Measurements from ENCODE around the gene HOXB2.

The HOXB2 gene

DNA sequence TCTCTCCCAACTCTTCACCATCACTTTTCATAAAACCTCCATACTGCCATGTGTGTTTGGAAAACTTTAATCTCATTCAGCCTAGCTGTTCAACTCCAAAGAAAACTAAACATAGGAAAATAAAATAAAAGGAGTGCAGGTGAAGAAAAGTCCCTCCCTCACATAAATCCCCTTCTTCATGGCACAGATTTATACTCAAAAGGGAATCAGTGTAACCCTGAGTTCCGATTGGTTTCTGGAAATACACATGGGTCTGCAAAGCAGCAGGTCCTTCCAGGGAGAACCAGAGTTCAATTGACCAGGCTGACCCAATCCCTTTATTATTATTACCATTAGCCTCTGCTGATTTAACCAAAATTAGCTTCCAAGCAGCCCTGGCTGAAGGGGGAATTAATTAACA lies 8.9 kb upstream of the HOXB2 start:
- Histone ChIP-seq H3K9ac (ENCODE audit: low read length) (no peak overlapping the region), H3K36me3 (ENCODE audit: control insufficient read depth, insufficient read depth, low read length) (no peaks in the 10 kb centered on the region), H3K4me3 (ENCODE audit: low read length) (no peak overlapping the region), H3K27me3 (ENCODE audit: control insufficient read depth, insufficient read depth, low read length) (peaks cover 89% of the 10 kb centered on the region), H3K9me3 (ENCODE audit: control insufficient read depth, low read length) (no peaks in the 10 kb centered on the region), H3K4me1 (ENCODE audit: control insufficient read depth, insufficient read depth, low read length) (peaks cover 18% of the 10 kb centered on the region)

DNA sequence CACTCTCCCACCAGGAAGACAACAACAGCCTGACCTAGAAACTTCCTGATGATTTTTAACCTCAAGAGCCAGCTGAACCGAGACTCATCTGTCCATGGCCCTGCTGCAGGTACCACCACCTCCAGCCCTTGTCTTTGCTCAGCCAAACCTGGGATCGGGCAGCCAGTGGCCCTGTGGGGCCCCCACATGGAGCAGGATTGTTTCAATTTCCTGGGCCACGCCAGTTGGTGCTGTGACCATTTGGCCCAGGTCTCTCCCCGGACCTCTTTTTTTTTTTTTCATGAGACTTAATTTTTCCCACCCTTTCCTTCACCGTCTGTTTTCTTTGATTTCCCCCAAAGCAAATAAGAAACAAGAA lies 8.3 kb upstream of the HOXB2 start:
- no peaks in the 10 kb centered on the region for H3K36me3 ChIP-seq (ENCODE audit: control insufficient read depth, insufficient read depth, low read length)
- H3K9me3 ChIP-seq (ENCODE audit: control insufficient read depth, low read length) = no peaks in the 10 kb centered on the region
- peaks cover 18% of the 10 kb centered on the region for H3K4me1 ChIP-seq (ENCODE audit: control insufficient read depth, insufficient read depth, low read length)
- H3K27me3 ChIP-seq (ENCODE audit: control insufficient read depth, insufficient read depth, low read length) = peaks cover 88% of the 10 kb centered on the region
- no peak overlapping the region for H3K4me3 ChIP-seq (ENCODE audit: low read length)
- peak overlapping the region; percentile 1 for H3K9ac ChIP-seq (ENCODE audit: low read length)

- peaks cover 86% of the 10 kb centered on the region for H3K27me3 ChIP-seq (ENCODE audit: control insufficient read depth, insufficient read depth, low read length)
- no peak overlapping the region for H3K4me3 ChIP-seq (ENCODE audit: low read length)
- no peaks in the 10 kb centered on the region for H3K36me3 ChIP-seq (ENCODE audit: control insufficient read depth, insufficient read depth, low read length)
- peaks cover 17% of the 10 kb centered on the region for H3K4me1 ChIP-seq (ENCODE audit: control insufficient read depth, insufficient read depth, low read length)
- peak overlapping the region; percentile 1 for H3K9ac ChIP-seq (ENCODE audit: low read length)
- no peaks in the 10 kb centered on the region for H3K9me3 ChIP-seq (ENCODE audit: control insufficient read depth, low read length)
Observed at GRCh38 chr17:48552466-48553189, 7.7 kb upstream of the HOXB2 start.

DNA sequence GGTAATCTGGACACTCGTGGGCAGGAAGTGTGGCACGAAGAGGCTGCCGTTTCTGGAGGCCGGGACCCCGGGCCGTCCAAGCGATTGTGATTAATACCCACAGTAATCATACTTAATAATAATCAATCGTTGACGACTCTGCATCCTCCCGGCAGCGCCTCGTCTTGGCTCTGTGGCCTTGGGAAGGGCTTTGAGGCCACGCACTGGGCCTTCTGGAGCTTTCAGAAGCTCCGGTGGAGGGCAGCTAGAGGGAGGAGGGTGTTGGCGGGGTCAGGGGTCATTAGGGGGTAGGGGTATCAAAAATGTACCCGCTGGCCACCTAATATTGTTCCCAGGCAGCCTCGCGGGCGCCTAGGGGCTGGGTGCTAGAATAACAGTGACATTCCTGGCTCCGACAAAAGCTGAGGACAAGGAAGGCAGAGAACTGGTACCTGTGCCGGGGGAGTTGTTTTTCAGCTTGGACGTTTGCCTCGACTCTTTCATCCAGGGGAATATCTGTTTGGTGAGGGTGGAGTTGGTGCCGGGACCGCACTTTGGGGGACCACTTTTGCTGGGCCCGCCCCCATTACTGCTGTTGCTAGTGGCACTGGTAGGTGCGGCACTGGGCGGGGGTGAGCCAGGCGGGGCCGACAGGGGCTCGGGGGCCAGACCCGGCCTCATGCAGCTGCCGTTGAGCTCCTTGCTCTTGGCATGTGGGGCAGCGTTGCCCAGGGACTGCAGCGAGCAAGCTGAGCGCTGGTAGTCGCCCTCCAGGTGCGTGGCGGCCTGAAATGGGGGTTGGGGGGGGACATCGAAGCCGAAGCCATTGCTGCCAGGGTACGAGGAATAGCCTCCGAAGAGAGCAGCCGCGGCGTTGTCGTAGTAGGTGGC lies 6.9 kb upstream of the HOXB2 start:
- H3K9me3 ChIP-seq (ENCODE audit: control insufficient read depth, low read length) = no peaks in the 10 kb centered on the region
- no peaks in the 10 kb centered on the region for H3K36me3 ChIP-seq (ENCODE audit: control insufficient read depth, insufficient read depth, low read length)
- H3K4me1 ChIP-seq (ENCODE audit: control insufficient read depth, insufficient read depth, low read length) = peaks cover 9% of the 10 kb centered on the region
- no peak overlapping the region for H3K9ac ChIP-seq (ENCODE audit: low read length)
- H3K4me3 ChIP-seq (ENCODE audit: low read length) = no peak overlapping the region
- peaks cover 86% of the 10 kb centered on the region for H3K27me3 ChIP-seq (ENCODE audit: control insufficient read depth, insufficient read depth, low read length)

- no peak overlapping the region for H3K9ac ChIP-seq (ENCODE audit: low read length)
- H3K9me3 ChIP-seq (ENCODE audit: control insufficient read depth, low read length) = no peaks in the 10 kb centered on the region
- no peaks in the 10 kb centered on the region for H3K36me3 ChIP-seq (ENCODE audit: control insufficient read depth, insufficient read depth, low read length)
- H3K4me3 ChIP-seq (ENCODE audit: low read length) = no peak overlapping the region
- H3K4me1 ChIP-seq (ENCODE audit: control insufficient read depth, insufficient read depth, low read length) = peaks cover 5% of the 10 kb centered on the region
- peaks cover 86% of the 10 kb centered on the region for H3K27me3 ChIP-seq (ENCODE audit: control insufficient read depth, insufficient read depth, low read length)
Observed at GRCh38 chr17:48551214-48551555, 6.3 kb upstream of the HOXB2 start.

DNA sequence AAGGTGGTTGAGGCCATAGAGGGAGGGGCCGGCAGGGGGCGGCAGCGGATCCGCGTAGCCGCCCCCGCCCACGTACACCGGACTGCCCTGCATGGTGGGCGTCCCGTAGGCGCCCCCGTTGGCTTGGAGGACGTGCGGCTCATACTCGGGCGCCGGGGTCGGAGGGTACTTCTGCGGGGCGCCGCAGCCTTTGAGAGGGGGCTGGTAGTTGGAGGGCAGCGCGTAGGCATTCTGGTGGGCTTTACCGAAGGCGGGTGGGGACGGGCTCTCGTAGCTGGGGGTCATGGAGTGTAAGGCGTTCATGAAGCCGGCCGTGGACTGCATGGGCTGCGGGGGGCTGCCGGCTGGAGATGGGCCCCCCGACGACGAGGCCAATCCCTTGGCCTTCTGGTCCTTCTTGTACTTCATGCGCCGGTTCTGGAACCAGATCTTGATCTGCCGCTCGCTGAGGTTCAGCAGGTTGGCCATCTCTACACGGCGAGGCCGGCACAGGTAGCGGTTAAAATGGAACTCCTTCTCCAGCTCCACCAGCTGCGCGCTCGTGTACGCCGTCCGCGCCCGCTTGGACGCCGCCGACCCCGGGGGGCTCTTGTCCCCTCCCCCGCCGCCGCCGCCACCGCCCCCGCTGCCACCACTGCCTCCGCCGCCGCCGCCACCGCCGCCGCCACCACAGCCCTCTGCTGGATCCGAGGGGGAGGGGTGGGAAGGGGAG lies 5.7 kb upstream of the HOXB2 start:
- Histone ChIP-seq H3K27me3 (ENCODE audit: control insufficient read depth, insufficient read depth, low read length) (peaks cover 86% of the 10 kb centered on the region), H3K9ac (ENCODE audit: low read length) (no peak overlapping the region), H3K36me3 (ENCODE audit: control insufficient read depth, insufficient read depth, low read length) (no peaks in the 10 kb centered on the region), H3K4me1 (ENCODE audit: control insufficient read depth, insufficient read depth, low read length) (peaks cover 5% of the 10 kb centered on the region), H3K4me3 (ENCODE audit: low read length) (no peak overlapping the region), H3K9me3 (ENCODE audit: control insufficient read depth, low read length) (no peaks in the 10 kb centered on the region)

GRCh38 chr17:48549914-48550501 lies 5.1 kb upstream of the HOXB2 start:
- H3K4me3 ChIP-seq (ENCODE audit: low read length) = no peak overlapping the region
- H3K27me3 ChIP-seq (ENCODE audit: control insufficient read depth, insufficient read depth, low read length) = peaks cover 88% of the 10 kb centered on the region

DNA sequence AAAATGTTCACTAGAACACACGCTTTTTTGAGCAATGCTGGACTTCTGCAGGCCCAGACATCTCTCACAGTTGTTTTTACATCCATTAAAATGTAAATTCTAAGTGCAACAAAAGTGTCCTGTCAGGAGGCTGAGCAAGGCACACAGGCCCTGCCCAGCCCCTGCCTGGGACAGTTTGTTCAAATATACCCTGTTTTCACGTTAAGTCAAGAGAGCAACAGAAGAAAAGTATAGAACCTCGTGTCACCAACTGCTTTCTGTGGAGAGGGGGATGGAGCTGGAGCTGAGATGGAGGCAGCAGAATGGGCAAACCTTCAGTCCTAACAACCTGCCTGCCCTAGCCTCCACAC lies 4.3 kb upstream of the HOXB2 start:
- Histone ChIP-seq H3K27me3 (ENCODE audit: control insufficient read depth, insufficient read depth, low read length) (peaks cover 88% of the 10 kb centered on the region), H3K4me3 (ENCODE audit: low read length) (no peak overlapping the region), H3K4me1 (ENCODE audit: control insufficient read depth, insufficient read depth, low read length) (peaks cover 4% of the 10 kb centered on the region), H3K9me3 (ENCODE audit: control insufficient read depth, low read length) (no peaks in the 10 kb centered on the region), H3K9ac (ENCODE audit: low read length) (no peak overlapping the region), H3K36me3 (ENCODE audit: control insufficient read depth, insufficient read depth, low read length) (no peaks in the 10 kb centered on the region)

More at GRCh38 chr17:48549914-48550501, 5.1 kb upstream of the HOXB2 start:
- Histone ChIP-seq H3K4me1 (ENCODE audit: control insufficient read depth, insufficient read depth, low read length) (peaks cover 8% of the 10 kb centered on the region), H3K9ac (ENCODE audit: low read length) (no peak overlapping the region), H3K9me3 (ENCODE audit: control insufficient read depth, low read length) (no peaks in the 10 kb centered on the region), H3K36me3 (ENCODE audit: control insufficient read depth, insufficient read depth, low read length) (no peaks in the 10 kb centered on the region)

- Histone ChIP-seq H3K9me3 (ENCODE audit: control insufficient read depth, low read length) (no peaks in the 10 kb centered on the region), H3K4me3 (ENCODE audit: low read length) (no peak overlapping the region), H3K9ac (ENCODE audit: low read length) (no peak overlapping the region), H3K36me3 (ENCODE audit: control insufficient read depth, insufficient read depth, low read length) (no peaks in the 10 kb centered on the region), H3K27me3 (ENCODE audit: control insufficient read depth, insufficient read depth, low read length) (peaks cover 88% of the 10 kb centered on the region), H3K4me1 (ENCODE audit: control insufficient read depth, insufficient read depth, low read length) (peaks cover 4% of the 10 kb centered on the region)
Observed at GRCh38 chr17:48548523-48549280, 3.8 kb upstream of the HOXB2 start.

DNA sequence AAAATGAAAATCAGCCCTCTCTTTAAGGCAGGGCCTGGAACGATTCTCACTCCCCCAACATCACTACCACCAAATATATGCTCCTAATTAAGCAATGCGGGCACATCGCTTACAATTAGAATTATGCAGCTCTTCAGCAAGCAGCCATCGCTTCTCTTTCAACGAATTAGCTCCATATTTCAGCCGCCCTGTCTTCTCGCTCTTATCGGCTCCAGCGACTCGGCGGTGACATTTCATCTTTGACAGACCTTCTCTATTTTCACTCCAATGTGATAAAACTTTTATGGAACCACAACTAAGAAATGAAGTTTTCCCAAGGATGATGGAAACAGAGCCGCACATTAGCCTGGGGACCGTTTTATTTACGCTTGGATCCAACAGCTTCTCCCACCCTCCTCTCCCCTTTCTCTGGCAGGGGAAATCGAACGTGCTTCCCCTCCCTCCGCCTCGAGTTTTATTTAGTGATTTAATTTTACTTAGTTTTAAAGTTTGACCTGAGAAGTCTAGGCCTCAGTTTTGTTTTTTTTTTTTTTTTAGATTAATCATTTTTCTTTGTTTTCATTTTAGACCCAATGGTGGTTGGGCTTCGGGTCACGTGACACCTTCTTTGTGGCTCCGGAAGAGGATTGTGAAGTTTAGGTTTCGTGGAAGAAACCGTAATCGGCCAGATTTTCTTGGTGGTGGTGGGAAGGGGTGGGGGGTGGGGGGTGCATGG lies 3.1 kb upstream of the HOXB2 start:
- Histone ChIP-seq H3K36me3 (ENCODE audit: control insufficient read depth, insufficient read depth, low read length) (no peaks in the 10 kb centered on the region), H3K4me3 (ENCODE audit: low read length) (no peak overlapping the region), H3K27me3 (ENCODE audit: control insufficient read depth, insufficient read depth, low read length) (peaks cover 89% of the 10 kb centered on the region), H3K9me3 (ENCODE audit: control insufficient read depth, low read length) (no peaks in the 10 kb centered on the region), H3K4me1 (ENCODE audit: control insufficient read depth, insufficient read depth, low read length) (peaks cover 4% of the 10 kb centered on the region), H3K9ac (ENCODE audit: low read length) (no peak overlapping the region)

Data from mucosa of stomach (tissue), 1 donor.